Measurements from ENCODE around the gene KMT2E. TPM values are rescaled to one million over a fixed set of nuclear protein-coding genes. Genes with fewer than 3 reads are reported as not detected.

Gene KMT2E
- 58.5 and 117 TPM in 2 replicates for total RNA-seq

GRCh38 chr7:105013816-105014692 is at the start of gene KMT2E:
KMT2E (plus strand) TSS chr7:105014205; CDS start chr7:105040953, 26,748 bp downstream.

